ENCODE data around the gene ERVK3-1.
"Not testable (repeated sequence)": the region's sequence is repeated elsewhere in the genome, so short reads cannot be mapped to it uniquely, and the experiment has no call there.

The ERVK3-1 gene

GRCh38 chr19:58346961-58347929 lies 42.1 kb downstream of the ERVK3-1 start:
- peak; percentile 98 for DNase-seq (ENCODE audit: low spot score)

GRCh38 chr19:58348080-58348479 lies 42.9 kb downstream of the ERVK3-1 start:
- not testable (repeated sequence) for DNase-seq (ENCODE audit: low spot score)

- no peak for DNase-seq (ENCODE audit: low spot score)
Observed at GRCh38 chr19:58349590-58349989, 44.4 kb downstream of the ERVK3-1 start.

- no peak for DNase-seq (ENCODE audit: low spot score)
Observed at GRCh38 chr19:58350001-58350861, 45.1 kb downstream of the ERVK3-1 start.

GRCh38 chr19:58350871-58351557 lies 45.8 kb downstream of the ERVK3-1 start:
- DNase-seq (ENCODE audit: low spot score), result no peak

- no peak for DNase-seq (ENCODE audit: low spot score)
Observed at GRCh38 chr19:58351558-58351878, 46.3 kb downstream of the ERVK3-1 start.

- DNase-seq (ENCODE audit: low spot score), result no peak
Observed at GRCh38 chr19:58351990-58352755, 47.0 kb downstream of the ERVK3-1 start.

- DNase-seq (ENCODE audit: low spot score), result no peak
Observed at GRCh38 chr19:58352760-58353671, 47.8 kb downstream of the ERVK3-1 start, which contains the start of gene A1BG. A1BG (minus strand) TSS chr19:58353492; CDS start chr19:58353437, 55 bp downstream.

GRCh38 chr19:58353717-58354477 lies 48.7 kb downstream of the ERVK3-1 start:
- no peak for DNase-seq (ENCODE audit: low spot score)

GRCh38 chr19:58354478-58355030 lies 49.4 kb downstream of the ERVK3-1 start:
- DNase-seq (ENCODE audit: low spot score), result no peak

GRCh38 chr19:58355215-58355796 lies 50.1 kb downstream of the ERVK3-1 start:
- no peak for DNase-seq (ENCODE audit: low spot score)

- peak; percentile 31 for DNase-seq (ENCODE audit: low spot score)
Observed at GRCh38 chr19:58355908-58356765, 51.0 kb downstream of the ERVK3-1 start.

GRCh38 chr19:58356766-58357480 lies 51.7 kb downstream of the ERVK3-1 start:
- DNase-seq (ENCODE audit: low spot score), result peak; percentile 23

- no peak for DNase-seq (ENCODE audit: low spot score)
Observed at GRCh38 chr19:58357481-58358145, 52.4 kb downstream of the ERVK3-1 start.

GRCh38 chr19:58361900-58362271 lies 56.7 kb downstream of the ERVK3-1 start:
- no peak for DNase-seq (ENCODE audit: low spot score)

- DNase-seq (ENCODE audit: low spot score), result peak; percentile 98
Observed at GRCh38 chr19:58362272-58362994, 57.3 kb downstream of the ERVK3-1 start, which contains the start of gene ZNF497. ZNF497 (minus strand) TSS chr19:58362751; CDS start chr19:58357635, 5,116 bp downstream.
